GM21717 (cell line): ENCODE results near the gene RDX.

Source experiments
- ATAC-seq: cut with Tn5 transposase; IDR thresholded peaks from one replicate; pipeline ENCODE4 v1.9.1; 2021; ENCODE audit warnings: mild to moderate bottlenecking, moderate library complexity; ENCODE audit not compliant: unreplicated experiment

RDX gene

DNA sequence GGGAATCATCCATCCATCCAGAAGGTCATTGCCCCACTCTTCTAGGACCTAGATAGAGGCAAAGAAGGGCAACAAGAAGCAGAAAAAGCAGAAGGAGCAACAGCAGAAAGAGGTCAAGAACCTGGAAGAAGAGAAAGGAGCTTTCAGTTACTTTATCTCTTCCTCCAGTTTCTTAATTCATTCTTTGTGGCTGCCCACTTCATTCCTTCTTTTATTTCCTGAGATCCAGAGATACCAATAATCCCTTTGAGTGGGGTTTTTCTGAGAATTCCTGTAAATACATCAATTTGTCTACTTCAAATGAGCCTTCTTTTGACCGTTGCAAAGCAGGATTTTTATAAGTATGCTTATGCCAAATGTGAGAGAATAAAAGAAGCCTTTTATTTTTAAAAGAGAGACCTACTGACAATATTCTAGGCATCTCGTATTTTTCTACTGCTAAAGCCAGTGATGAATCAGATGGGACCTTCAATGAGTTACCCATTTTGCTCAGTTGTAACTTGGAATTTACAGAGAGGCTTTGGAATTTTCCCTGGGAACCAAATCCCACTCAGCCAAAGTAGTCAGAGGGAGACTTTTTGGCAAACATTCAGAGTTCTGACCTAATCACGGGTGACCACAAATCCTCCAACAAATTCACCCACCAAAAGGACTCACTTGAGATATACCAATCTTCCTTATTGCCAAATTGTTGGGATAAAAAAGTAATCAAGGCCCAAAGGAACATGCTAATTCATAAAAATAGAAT, 148.3 kb downstream of the RDX start:
- no peak for ATAC-seq

DNA sequence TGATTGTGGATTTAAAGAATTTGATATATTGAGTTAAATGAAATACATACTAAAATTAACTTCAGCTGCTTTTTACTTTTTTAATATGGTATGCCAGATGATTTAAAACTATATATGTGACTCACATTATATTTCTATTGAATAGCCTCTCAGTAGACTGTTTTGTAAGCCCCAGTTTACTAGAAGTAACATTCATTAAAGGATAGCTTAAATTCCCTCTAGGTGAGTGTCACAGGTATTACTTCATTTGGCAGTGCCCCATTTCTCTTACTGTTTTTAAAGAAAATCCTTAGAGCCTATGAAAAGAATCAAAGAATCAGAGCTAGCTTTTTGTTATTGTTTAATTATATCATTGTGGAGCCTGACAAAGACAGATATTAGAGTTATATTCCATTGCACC, 154.6 kb downstream of the RDX start:
- ATAC-seq: no peak

DNA sequence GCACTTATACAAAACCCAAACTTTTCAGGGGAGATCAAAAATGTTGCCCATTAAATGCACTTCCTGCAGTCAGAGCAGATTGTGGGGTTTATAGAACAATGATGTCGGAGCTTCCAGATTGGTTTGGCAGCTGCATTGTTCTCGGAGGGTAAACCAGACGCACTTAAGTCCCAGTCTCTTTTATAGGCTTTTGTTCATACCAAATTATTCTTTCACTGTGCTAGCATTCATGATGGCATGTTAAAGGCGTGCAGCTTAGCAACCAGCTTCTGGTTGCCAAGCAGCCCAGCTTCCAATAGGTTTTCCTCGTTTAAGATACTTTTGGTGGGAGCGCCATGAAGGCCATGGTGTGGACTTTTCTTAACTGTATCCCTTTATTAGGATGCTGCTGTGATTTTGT, 162.3 kb downstream of the RDX start:
- no peak for ATAC-seq

GRCh38 chr11:110133160-110133559, 163.3 kb downstream of the RDX start:
- no peak for ATAC-seq

DNA sequence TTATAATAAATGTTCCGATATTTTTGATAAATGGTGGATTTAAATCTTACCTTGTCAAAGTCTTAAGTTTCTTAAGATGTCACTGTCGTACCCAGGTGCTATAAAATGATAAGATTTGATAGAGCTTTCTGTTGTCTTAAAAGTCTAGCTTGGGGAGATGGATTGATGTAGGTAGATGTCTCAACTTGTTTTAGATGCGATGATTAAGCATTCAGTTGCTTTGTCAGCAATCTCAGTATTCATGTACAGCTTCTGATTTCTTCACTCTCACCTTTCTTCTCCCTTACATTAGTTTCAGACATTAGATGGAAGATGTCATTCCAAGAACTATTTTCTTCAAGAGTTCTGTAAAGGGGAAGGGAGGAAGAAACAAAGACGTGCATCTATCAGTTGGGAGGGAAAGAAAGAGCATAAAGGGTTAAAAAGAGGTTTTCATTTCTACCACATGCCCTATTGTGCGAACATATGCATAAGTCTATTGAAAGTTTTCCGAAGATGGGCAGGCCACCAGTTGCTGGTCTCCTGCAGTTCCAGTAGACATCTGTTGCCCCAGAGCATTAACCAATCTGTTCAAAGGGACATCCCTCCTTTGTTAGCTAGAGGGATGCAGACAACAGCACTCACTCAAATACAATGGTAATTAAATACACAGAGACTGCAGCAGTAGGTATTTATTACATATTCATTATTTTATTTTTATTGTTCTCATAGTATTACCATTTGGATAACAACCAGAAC, 164.9 kb downstream of the RDX start:
- ATAC-seq: no peak

- no peak for ATAC-seq
Measured at GRCh38 chr11:110130642-110131238, 165.7 kb downstream of the RDX start.

DNA sequence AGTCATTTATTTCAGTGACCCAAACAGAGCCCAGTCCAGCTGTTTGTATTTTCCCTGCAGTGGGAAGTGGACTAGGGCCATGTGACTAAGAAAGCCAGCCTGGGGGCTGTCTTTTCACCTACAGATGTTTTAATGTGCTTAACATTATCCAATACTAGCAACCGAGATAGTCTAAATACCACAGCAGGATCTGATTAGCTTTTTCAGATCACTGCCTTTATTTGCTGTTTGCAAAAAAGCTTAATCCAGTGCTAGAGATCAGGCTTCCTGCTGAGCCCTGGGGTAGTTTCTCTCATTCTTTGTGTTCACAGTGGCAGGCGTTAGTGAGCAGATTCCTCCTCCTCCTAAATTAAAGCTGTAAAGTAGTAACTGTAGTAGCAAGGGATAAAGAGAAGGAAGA, 168.3 kb downstream of the RDX start:
- ATAC-seq: no peak

- ATAC-seq: no peak
Measured at GRCh38 chr11:110126936-110127335, 169.5 kb downstream of the RDX start.

DNA sequence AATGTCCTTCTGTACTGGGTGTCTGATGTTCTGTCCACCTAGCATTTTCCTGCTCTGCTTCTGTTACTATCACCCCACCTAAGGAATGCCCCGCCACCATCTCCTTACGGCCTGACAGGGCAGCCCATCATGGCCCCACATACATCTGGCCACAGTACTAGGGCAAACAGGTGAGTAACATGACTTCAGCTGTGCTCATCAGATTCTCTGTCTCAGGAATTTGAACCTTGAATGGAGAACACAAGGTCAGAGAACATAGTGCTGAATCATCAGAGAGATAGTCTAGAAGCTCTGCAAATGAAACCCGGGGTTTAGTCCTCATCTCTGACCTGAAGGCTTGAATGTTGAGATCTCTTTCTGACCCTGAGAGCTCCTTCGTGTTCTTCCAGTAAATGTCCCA, 170.8 kb downstream of the RDX start:
- no peak for ATAC-seq
